Measurements from ENCODE around the gene ZNF212.
"Not testable (repeated sequence)": the region's sequence is repeated elsewhere in the genome, so short reads cannot be mapped to it uniquely, and the experiment has no call there.

ZNF212 gene

DNA sequence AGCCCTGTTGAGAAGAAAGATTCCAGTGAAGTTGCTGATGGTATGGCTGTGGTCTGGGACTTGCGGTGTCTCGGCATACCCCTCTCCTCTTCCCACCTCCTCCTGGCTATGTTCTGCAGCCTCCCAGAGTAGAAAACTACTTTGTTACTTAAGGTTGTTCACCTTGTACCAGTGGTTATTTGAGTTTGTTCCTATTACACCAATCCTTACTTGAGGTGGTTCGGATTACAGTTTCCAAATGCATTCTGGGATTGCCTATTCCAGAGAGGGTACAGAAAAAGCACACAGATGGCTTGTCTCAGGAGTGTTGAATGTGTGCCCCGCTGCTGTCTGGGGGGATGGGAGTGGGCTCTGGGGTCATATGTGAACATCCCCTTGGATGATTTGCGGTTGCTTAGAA is 15.7 kb downstream of the ZNF212 start:
- no peak for DNase-seq

DNA sequence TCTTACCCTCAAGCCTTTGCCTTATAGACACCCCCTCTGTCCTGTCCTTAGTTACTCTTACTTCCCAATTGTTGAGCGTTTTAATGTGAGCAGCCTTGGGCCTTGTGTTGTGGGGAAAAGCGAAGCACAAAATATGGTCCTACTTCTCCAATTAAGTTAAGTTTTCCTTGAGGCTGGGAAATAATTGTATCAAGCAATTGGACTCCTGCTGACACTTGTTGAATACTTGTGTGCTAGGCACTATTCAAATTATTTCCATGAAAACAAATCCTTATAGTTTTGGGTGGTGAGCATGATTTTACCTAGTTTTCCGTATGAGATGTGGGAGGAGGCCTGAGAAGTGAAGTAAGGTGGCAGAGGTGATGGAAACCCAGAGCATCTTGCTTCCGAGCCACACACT is 17.1 kb downstream of the ZNF212 start:
- DNase-seq, result no peak

GRCh38 chr7:149257146-149257545 is 17.7 kb downstream of the ZNF212 start:
- no peak for DNase-seq

DNA sequence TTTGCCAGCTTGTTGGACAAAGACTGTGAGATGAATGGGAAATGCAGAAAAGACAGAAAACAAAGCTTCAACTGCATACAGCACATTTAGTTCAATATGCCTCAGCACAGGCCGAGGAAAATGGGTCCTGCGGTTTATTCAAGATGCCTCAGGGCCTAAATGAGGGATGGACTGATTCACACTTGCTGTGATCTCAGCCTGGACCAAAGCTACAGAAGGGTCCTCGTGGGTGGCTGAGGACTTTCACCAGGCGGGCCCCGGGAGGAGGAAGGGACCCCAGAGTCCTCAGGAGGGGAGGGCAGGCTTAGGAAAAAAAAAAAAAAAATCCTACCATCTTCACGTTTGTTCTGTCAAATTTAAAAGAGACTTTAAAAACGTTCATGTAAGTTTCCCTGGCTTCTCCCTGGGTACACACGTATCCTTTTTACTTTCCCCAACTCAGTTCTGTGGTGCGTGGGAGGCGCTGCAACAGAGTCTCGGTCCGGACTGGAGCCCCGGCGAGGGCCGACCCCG is 21.9 kb downstream of the ZNF212 start:
- DNase-seq, result peak; percentile 44

GRCh38 chr7:149261829-149262617 is 22.6 kb downstream of the ZNF212 start, which contains the start of gene ZNF783:
ZNF783 (plus strand) TSS chr7:149262196; CDS start chr7:149262334, 138 bp downstream.
- DNase-seq, result peak; percentile 86

GRCh38 chr7:149266451-149266850 is 27.0 kb downstream of the ZNF212 start:
- no peak for DNase-seq

DNA sequence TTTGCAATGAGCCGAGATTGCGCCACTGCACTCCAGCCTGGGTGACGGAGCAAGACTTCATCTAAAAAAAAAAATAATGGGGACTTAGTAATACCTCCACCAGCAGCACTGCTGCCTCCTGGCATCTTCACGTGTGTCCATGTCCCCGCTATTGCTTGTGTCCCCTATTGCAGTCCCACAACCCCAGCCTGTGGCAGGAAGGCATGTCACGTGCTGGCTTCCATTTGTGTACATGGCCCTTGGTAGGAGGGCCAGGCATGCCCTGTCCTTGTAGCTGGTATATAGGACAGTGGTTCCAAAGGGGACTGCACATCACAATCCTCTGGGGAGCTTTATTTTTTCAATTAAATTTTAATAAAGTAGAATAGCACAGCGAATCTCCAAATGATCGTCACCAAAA is 28.3 kb downstream of the ZNF212 start:
- DNase-seq, result no peak

DNA sequence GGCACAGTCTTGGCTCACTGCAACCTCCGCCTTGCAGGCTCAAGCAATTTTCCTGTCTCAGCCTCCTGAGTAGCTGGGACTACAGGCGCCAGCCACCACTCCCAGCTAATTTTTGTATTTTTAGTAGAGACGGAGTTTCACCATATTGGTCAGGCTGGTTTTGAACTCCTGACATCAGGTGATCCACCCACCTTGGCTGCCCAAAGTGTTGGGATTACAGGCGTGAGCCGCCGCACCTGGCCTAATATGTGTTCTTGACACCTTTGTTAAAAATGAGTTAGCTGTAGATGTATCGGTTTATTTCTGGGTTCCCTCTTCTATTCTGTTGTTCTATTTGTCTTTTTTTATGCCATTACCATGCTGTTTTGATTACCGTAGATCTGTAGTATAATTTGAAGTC is 35.0 kb downstream of the ZNF212 start:
- DNase-seq, result not testable (repeated sequence)

DNA sequence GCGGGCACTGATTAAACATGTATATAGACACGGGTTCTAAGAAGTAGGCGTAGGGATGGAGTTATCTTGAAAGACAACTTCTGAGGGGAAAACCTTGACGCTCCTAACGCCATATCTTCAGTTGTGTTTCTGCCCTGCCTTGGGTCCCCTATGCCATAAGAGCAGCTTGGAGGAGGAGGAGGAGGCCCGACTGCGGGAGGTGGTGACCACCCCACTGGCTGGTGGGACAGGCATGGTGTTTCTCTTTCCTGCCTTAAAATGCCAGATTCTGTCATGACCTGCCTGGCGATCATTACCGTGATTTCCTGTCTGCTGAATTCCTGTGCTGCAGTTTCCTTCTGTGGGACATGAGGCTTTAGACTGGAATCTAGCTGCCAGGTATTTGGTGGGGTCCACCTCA is 38.4 kb downstream of the ZNF212 start:
- DNase-seq, result no peak

DNA sequence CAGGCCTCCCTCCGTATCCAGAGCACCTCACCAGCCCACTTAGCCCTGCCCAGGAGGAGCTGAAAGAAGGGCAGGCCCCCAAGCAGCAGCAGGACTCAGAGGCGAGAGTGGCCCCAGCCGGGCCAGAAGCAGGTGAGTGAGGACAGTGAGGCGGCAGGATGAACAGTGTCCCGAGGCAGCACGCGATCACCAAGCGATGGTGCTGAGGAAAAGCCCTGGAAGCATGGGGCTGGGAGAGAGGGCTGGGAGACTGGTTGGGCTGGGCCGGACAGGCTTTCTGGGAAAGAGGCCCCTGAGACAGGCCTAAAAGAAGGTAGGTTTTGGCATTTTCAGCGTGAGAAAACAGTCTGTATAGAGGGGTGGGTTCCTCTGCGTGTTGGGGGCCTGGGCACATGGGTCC is 38.9 kb downstream of the ZNF212 start:
- no peak for DNase-seq

DNA sequence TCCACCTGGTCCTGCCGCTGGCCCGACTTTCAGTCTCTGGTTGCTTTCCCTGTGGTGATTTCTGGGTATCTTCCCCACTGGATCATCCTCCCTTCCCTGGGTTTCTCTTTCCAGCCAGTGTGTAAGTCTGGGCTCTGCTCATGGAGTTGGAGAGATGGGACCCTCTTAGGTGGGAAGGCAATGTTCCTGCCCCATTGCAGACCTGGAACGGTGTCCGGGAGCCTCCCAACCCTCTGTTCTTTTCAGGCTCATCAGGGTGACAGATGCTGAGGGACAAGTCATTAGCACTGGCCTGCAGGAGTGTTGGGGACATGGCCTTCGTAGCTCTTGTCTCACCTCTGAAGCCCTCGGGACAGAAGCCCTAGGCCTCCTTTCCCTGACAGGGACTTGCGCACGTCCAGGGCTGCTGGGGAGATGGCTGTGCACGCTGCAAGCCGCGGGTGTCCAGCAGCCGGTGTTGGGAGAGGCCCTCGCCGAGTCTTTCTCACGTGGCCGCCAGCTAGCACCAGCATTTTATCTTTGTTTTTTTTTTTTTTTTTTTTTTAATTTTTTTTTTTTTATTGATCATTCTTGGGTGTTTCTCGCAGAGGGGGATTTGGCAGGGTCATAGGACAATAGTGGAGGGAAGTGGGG is 39.8 kb downstream of the ZNF212 start:
- DNase-seq, result no peak

- no peak for DNase-seq
Observed at GRCh38 chr7:149280151-149280550, 40.7 kb downstream of the ZNF212 start.

- DNase-seq, result no peak
Observed at GRCh38 chr7:149280661-149281507, 41.4 kb downstream of the ZNF212 start.

DNA sequence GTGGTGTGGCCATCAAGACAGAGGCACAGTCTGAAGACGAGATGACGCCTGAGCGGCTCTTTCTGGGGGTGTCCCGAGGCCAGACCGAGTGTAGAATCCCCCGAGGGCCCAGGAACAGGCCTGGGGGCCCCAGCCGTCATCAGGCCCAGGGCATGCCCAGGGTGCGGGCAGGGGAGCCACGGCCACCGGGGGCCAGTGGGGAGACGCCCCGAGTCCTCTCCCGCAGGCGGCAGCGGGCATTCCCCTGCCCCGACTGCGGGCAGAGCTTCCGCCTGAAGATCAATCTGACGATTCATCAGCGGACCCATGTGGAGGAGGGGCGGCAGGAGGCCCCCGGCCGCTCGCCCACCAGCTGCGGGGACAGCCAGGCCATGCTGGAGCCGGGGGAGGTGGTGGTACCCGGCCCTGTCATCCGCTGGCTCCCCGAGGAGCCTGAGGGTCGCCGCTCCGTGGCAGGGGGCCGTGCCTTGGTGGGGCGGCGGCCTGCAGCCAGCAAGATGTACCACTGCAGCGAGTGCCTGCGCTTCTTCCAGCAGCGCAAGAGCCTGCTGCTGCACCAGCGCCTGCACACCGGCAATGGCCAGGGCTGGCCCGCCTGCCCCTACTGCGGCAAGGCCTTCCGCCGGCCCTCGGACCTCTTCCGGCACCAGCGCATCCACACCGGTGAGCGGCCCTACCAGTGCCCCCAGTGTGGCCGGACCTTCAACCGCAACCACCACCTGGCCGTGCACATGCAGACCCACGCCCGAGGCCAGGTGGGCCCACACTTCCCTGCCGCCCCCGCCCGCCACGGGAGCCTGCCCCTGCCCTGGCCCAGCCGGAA is 42.3 kb downstream of the ZNF212 start:
- DNase-seq, result no peak

GRCh38 chr7:149282331-149282655 is 42.8 kb downstream of the ZNF212 start:
- no peak for DNase-seq

GRCh38 chr7:149283321-149283720 is 43.9 kb downstream of the ZNF212 start:
- no peak for DNase-seq

GRCh38 chr7:149284343-149284742 is 44.9 kb downstream of the ZNF212 start:
- DNase-seq, result no peak

DNA sequence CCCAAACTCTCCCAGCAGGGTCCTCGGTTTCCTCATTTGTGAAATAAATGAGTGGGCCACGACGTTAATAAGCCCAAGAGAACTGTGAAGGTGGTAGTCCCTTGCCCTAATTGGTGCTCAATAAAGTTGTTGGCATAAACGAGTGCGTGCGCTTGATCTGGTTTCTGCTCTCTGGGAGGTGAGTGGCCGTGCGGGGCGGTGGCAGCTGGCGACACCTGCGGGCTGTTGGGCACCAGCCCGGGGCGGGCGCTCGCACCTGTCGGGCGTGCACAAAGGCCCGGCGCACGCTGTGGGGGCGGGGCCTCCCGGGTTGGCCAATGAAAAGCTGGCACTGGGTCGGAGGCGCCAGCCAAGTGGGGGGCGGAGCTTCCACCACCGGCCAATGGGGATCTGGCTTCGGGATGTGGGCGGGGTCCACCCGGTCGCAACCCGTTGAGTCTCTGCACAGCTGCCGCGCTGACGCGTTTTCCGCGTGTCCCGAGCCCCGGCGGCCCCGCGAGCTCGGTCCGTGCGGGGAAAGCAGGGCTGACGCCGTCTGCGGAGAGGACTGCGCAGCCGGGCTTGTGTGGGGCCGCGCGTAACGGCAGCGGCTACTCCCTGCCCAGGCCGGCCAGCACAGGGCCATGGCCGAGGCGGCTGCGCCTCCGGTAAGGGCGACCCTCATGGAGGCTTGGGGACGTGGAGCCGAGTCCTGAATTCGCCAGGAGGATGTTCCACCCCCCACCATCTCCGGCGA is 45.6 kb downstream of the ZNF212 start:
- DNase-seq, result peak; percentile 96

DNA sequence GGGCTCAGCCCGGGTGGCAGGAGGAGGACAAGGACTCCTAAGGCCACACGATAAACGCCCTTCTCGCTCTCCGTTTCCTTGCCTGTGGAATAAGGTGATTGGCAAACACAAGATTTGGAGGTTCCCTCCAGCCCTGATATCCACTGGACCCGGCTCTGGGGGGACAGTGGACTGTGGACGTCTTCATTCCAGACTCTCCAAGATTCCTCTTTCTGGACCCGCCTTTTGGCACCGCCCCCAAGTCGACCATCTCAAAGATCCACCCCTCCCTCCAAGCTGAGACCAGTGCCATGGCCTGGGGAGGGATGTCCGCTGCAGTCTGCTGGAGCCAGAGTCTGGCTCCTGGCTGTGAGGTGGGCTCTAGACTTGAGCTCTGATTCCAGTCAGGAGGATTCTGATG is 46.2 kb downstream of the ZNF212 start:
- no peak for DNase-seq

GRCh38 chr7:149286811-149287400 is 47.5 kb downstream of the ZNF212 start:
- DNase-seq, result no peak

GRCh38 chr7:149287622-149288021 is 48.2 kb downstream of the ZNF212 start:
- no peak for DNase-seq
